Stimulated activated naive CD4-positive, alpha-beta T cell (primary cell): ENCODE results near the gene PHC3.

Source experiments
- DNase-seq, 6 experiments: peaks; one replicate each; lab custom pipeline; 2025; lab: John Stamatoyannopoulos, UW

PHC3 gene

DNA sequence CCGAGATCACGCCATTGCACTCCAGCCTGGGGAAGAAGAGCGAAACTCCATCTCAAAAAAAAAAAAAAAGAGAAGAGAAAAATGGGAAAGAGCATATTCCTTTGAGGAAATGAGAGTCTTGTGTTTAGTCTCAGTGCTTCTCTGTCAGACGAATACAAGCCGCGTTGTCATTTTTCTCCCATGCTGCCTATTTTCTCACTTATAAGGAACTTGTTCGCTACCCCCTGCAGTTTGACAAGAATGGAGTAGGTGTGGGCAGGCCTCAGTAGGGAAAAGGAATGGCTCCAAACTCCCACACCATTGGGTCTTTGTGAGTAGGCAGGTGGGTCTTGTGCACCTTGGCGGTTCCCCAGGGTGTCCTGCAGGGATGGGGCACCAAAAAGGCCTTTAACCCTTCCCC lies 137.3 kb downstream of the PHC3 start:
- no peak for DNase-seq

GRCh38 chr3:170043506-170043905 lies 138.0 kb downstream of the PHC3 start:
- DNase-seq: no peak

DNA sequence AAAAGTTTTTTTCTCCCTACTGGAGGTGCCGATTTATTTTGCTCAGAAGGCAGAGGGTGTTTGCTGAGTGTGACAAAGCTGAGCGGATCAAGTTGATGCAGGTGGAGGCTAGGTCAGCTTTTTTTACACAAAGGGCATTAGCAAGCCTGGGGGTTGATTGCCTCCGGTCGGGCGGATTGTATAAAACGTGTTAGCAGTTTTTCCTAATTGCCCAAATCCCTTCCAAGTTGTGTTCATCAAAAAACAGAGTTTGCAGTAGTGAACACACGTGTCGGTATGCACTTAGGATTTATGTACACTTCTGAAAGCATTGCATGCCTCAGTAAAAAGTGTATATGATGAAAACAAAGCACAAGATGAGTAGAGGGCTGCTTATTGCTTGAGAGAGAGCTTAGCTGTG lies 141.1 kb downstream of the PHC3 start:
- DNase-seq: no peak

DNA sequence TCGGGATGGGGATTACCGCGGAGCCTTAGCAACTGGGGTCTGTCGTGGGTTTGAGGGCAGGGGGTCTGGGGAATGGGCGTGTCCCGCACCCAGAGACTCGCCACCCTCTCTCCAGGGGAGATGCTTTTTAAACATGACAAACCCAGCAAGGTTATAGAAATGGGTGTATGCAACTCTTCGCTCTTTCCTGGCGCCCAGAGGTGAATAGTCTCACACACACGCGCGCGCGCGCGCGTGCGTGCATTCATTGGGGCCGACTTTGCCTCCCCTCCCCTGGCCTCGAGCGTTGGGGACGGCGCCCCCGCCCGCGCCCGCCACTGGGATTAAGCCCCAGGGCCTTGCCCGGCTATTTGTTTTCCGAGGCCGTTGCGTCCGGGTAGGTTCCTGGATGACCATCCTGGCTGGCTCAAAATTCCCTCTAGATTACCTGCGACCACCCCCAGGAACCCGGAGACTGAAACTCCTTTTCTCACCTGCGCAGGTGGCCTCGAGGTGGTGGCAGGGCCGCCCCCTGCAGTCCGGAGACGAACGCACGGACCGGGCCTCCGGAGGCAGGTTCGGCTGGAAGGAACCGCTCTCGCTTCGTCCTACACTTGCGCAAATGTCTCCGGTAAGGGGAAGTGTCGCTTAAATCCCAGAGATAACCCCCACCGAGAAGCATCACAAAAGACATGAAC lies 143.0 kb downstream of the PHC3 start:
- peak; percentile 23 to 67 (median 54) for DNase-seq
